IMR-90 (cell line): ENCODE results near the gene GPR158. TPM values are rescaled to one million over a fixed set of nuclear protein-coding genes. Genes with fewer than 3 reads are reported as not detected.

Experiments
- ATAC-seq: fragments of 200-7000 bp; cut with Tn5 transposase; 2 replicates; pipeline ENCODE4 v1.9.1; 2020; ENCODE audit warnings: low read depth, mild to moderate bottlenecking, moderate library complexity
- BruUV-seq: library from RNA; stranded (reverse); fragments of 400-500 nt; replicated peaks from 2 replicates; lab custom pipeline; 2021; lab: Mats Ljungman, UMichigan
- CTCF ChIA-PET: fragments of 300-600 bp; formaldehyde crosslinking; extraction: SDS; loops from one replicate; lab custom pipeline; 2021; ENCODE audit warnings: antibody characterized with exemption; lab: Yijun Ruan, JAX
- POLR2A ChIA-PET: fragments of 300-600 bp; sonication (Branson Sonifier 250); formaldehyde crosslinking; loops from one replicate; lab custom pipeline; 2022; ENCODE audit warnings: antibody characterized with exemption; ENCODE audit not compliant: unreplicated experiment; lab: Charles Lee
- DNase-seq: peaks from one replicate; pipeline ENCODE4 v3.0.0; 2013
- H2AFZ ChIP-seq: replicated peaks from 2 replicates; pipeline ENCODE3; 2013; ENCODE audit warnings: low read length, mild to moderate bottlenecking; ENCODE audit not compliant: poor library complexity
- H2AK5ac ChIP-seq: 2 replicates; pipeline ENCODE4 v1.6.1; 2013; ENCODE audit warnings: low read depth, low read length, inconsistent platforms
- H2AK9ac ChIP-seq: replicated peaks from 2 replicates; pipeline ENCODE3; 2013; ENCODE audit warnings: mild to moderate bottlenecking, low read depth, low read length, moderate library complexity; ENCODE audit not compliant: poor library complexity
- H2BK120ac ChIP-seq: 2 replicates; pipeline ENCODE4 v1.6.1; 2013; ENCODE audit warnings: low read depth, low read length, inconsistent platforms
- H2BK15ac ChIP-seq: 3 replicates; pipeline ENCODE4 v1.6.1; 2013; ENCODE audit warnings: low read depth, low read length, inconsistent platforms
- H2BK20ac ChIP-seq: 2 replicates; pipeline ENCODE4 v1.6.1; 2013; ENCODE audit warnings: low read depth, mild to moderate bottlenecking, inconsistent platforms, low read length, moderate library complexity
- H2BK5ac ChIP-seq: 2 replicates; pipeline ENCODE4 v1.6.1; 2013; ENCODE audit warnings: mild to moderate bottlenecking, low read depth, low read length, inconsistent platforms; ENCODE audit not compliant: poor library complexity, severe bottlenecking
- H3K14ac ChIP-seq: replicated peaks from 2 replicates; pipeline ENCODE4 v1.6.1; 2013; ENCODE audit warnings: low read depth, low read length, inconsistent platforms
- H3K18ac ChIP-seq: 2 replicates; pipeline ENCODE4 v1.6.1; 2013; ENCODE audit warnings: low read depth, low read length, control low read depth
- H3K23ac ChIP-seq: 2 replicates; pipeline ENCODE4 v1.6.1; 2013; ENCODE audit warnings: low read depth, low read length, inconsistent platforms
- H3K27ac ChIP-seq: 2 replicates; pipeline ENCODE4 v1.5.1; 2013; ENCODE audit warnings: mild to moderate bottlenecking, control low read depth, low read length; ENCODE audit not compliant: insufficient read depth
- H3K27me3 ChIP-seq: 2 replicates; pipeline ENCODE4 v1.6.1; 2013; ENCODE audit warnings: low read length; ENCODE audit not compliant: control insufficient read depth, insufficient read depth
- H3K36me3 ChIP-seq: 2 replicates; pipeline ENCODE4 v1.6.1; 2013; ENCODE audit warnings: low read length, mixed read lengths; ENCODE audit not compliant: control insufficient read depth, insufficient read depth
- H3K4ac ChIP-seq: 2 replicates; pipeline ENCODE4 v1.6.1; 2013; ENCODE audit warnings: low read depth, low read length, inconsistent platforms
- H3K4me1 ChIP-seq: 2 replicates; pipeline ENCODE4 v1.6.1; 2013; ENCODE audit warnings: low read length, mixed read lengths; ENCODE audit not compliant: control insufficient read depth, insufficient read depth
- H3K4me2 ChIP-seq: 2 replicates; pipeline ENCODE4 v1.6.1; 2013; ENCODE audit warnings: low read depth, mild to moderate bottlenecking, control low read depth, low read length, moderate library complexity
- H3K4me3 ChIP-seq: 2 replicates; pipeline ENCODE4 v1.5.1; 2013; ENCODE audit warnings: low read depth, mild to moderate bottlenecking, control low read depth, low read length, moderate library complexity; ENCODE audit not compliant: insufficient read depth
- H3K56ac ChIP-seq: 2 replicates; pipeline ENCODE4 v1.6.1; 2013; ENCODE audit warnings: low read length, inconsistent platforms; ENCODE audit not compliant: insufficient read depth; ENCODE audit errors: extremely low read depth
- H3K79me1 ChIP-seq, 2 experiments: 2 replicates each; pipeline ENCODE4 v1.6.1; 2013; ENCODE audit warnings: low read length in 2 of 2, inconsistent platforms in 1 of 2, low read depth in 1 of 2
- H3K9ac ChIP-seq: 2 replicates; pipeline ENCODE4 v1.6.1; 2013; ENCODE audit warnings: low read depth, low read length, control low read depth
- H3K9me1 ChIP-seq: 2 replicates; pipeline ENCODE4 v1.6.1; 2013; ENCODE audit warnings: low read length, inconsistent platforms; ENCODE audit not compliant: insufficient read depth
- H3K9me3 ChIP-seq: 2 replicates; pipeline ENCODE4 v1.6.1; 2013; ENCODE audit warnings: low read length; ENCODE audit not compliant: control insufficient read depth, insufficient read depth
- H4K20me1 ChIP-seq: 2 replicates; pipeline ENCODE4 v1.6.1; 2013; ENCODE audit warnings: low read length, inconsistent platforms; ENCODE audit not compliant: insufficient read depth
- H4K5ac ChIP-seq: 2 replicates; pipeline ENCODE4 v1.6.1; 2013; ENCODE audit warnings: mild to moderate bottlenecking, low read depth, low read length, control low read depth
- H4K8ac ChIP-seq, 2 experiments: 2 replicates each; pipeline ENCODE4 v1.6.1; 2013; ENCODE audit warnings: low read depth in 2 of 2, low read length in 2 of 2, control low read depth in 1 of 2, inconsistent platforms in 1 of 2
- H4K91ac ChIP-seq: 2 replicates; pipeline ENCODE4 v1.6.1; 2013; ENCODE audit warnings: low read depth, low read length, inconsistent platforms; ENCODE audit not compliant: insufficient read depth
- BHLHE40 ChIP-seq: fragments of 150-350 bp; IDR thresholded peaks from 2 replicates; pipeline ENCODE4 v1.6.1; 2016; ENCODE audit warnings: mild to moderate bottlenecking, low read depth, low read length
- CEBPB ChIP-seq: IDR thresholded peaks from 2 replicates; pipeline ENCODE4 v1.6.1; 2012; ENCODE audit warnings: low read depth, low read length, improper control_type of control experiment
- CHD1 ChIP-seq: IDR thresholded peaks from 2 replicates; pipeline ENCODE4 v1.6.1; 2012; ENCODE audit warnings: low read depth, low read length, improper control_type of control experiment
- CTCF ChIP-seq: conservative IDR thresholded peaks from 2 replicates; pipeline ENCODE4 v1.5.1; 2012; ENCODE audit warnings: mild to moderate bottlenecking, low read depth, low read length, improper control_type of control experiment
- ELK1 ChIP-seq: fragments of 150-350 bp; IDR thresholded peaks from 2 replicates; pipeline ENCODE4 v1.6.1; 2016; ENCODE audit warnings: low read depth, mild to moderate bottlenecking, low read length, moderate library complexity, borderline replicate concordance
- FOS ChIP-seq: fragments of 150-350 bp; IDR thresholded peaks from 2 replicates; pipeline ENCODE4 v1.6.1; 2016; ENCODE audit warnings: low read depth, low read length
- MAFK ChIP-seq: IDR thresholded peaks from 2 replicates; pipeline ENCODE4 v1.6.1; 2012; ENCODE audit warnings: low read depth, low read length, improper control_type of control experiment
- MAZ ChIP-seq: IDR thresholded peaks from 2 replicates; pipeline ENCODE4 v1.6.1; 2012; ENCODE audit warnings: low read depth, mild to moderate bottlenecking, low read length, improper control_type of control experiment, moderate library complexity, borderline replicate concordance
- MXI1 ChIP-seq: IDR thresholded peaks from 2 replicates; pipeline ENCODE4 v1.6.1; 2012; ENCODE audit warnings: low read depth, mild to moderate bottlenecking, low read length, moderate library complexity, borderline replicate concordance
- NFE2L2 ChIP-seq: fragments of 150-350 bp; IDR thresholded peaks from 2 replicates; pipeline ENCODE4 v1.6.1; 2016; ENCODE audit warnings: low read depth, mild to moderate bottlenecking, low read length
- POLR2A ChIP-seq: IDR thresholded peaks from 2 replicates; pipeline ENCODE4 v1.6.1; 2012; ENCODE audit warnings: mild to moderate bottlenecking, low read depth, low read length
- RAD21 ChIP-seq: IDR thresholded peaks from 2 replicates; pipeline ENCODE4 v1.6.1; 2012; ENCODE audit warnings: low read length, improper control_type of control experiment
- RCOR1 ChIP-seq: IDR thresholded peaks from 2 replicates; pipeline ENCODE4 v1.6.1; 2012; ENCODE audit warnings: mild to moderate bottlenecking, low read length, improper control_type of control experiment; ENCODE audit not compliant: insufficient replicate concordance
- RFX5 ChIP-seq: IDR thresholded peaks from 2 replicates; pipeline ENCODE4 v1.8.0; 2012; ENCODE audit warnings: low read depth, mild to moderate bottlenecking, low read length, moderate library complexity
- SMC3 ChIP-seq: fragments of 150-350 bp; IDR thresholded peaks from 2 replicates; pipeline ENCODE4 v1.6.1; 2016; ENCODE audit warnings: low read depth, mild to moderate bottlenecking, antibody characterized with exemption, low read length, moderate library complexity
- USF2 ChIP-seq: fragments of 150-350 bp; IDR thresholded peaks from 2 replicates; pipeline ENCODE4 v1.6.1; 2017; ENCODE audit warnings: mild to moderate bottlenecking, antibody characterized with exemption, low read length, low read depth
- WGBS, 2 experiments: methylation state at CpG; one replicate each; pipeline versions ENCODE4 v1.1.5 to v1.1.7; 2013; ENCODE audit warnings: missing lambda C conversion rate in 2 of 2; ENCODE audit not compliant: insufficient read length in 1 of 2; ENCODE audit errors: extremely low coverage in 2 of 2; 5-methylcytosine and 5-hydroxymethylcytosine counted together
- dilution Hi-C: fragments of 300-500 bp; cut with HindIII; formaldehyde crosslinking; loops from one replicate; pipeline ENCODE4 v1.14.3; 2018; ENCODE audit warnings: low sequenced_read_pairs; ENCODE audit not compliant: unreplicated experiment
- in situ Hi-C: fragments of 300-500 bp; cut with MboI; formaldehyde crosslinking; loops from 3 replicates; pipeline ENCODE4 v1.14.3; 2019; ENCODE audit warnings: low sequenced_read_pairs, inconsistent platforms, mixed read lengths
- intact Hi-C: fragments of 100-400 bp; cut with micrococcal nuclease; formaldehyde crosslinking; loops from 2 replicates; pipeline ENCODE4 v1.10.0; 2022
- polyA plus RNA-seq, 3 experiments: library from polyadenylated mRNA; depleted of rRNA; stranded (reverse); fragments of >200 nt; gene quantifications; 2 replicates each; pipeline ENCODE4 v1.2.3, GENCODE V29; 2012; ENCODE audit warnings: low replicate concordance in 1 of 3
- total RNA-seq: library from RNA; depleted of rRNA; stranded (reverse); fragments of >200 nt; gene quantifications from 2 replicates; pipeline ENCODE4 v1.2.3, GENCODE V29; 2012

GPR158 gene
- total and polyA plus RNA-seq, 2 of the 4 experiments (the other 2 are of a cell fraction) = not detected

GRCh38 chr10:25206693-25207414, 32.1 kb downstream of the GPR158 start:
- no peak overlapping the region for H2AK9ac ChIP-seq
- H3K36me3 ChIP-seq = no peaks in the 10 kb centered on the region
- no peak overlapping the region for H2BK120ac ChIP-seq
- 60% methylated on average over 1 of the region's 4 CpGs; no CpG with 5 or more reads in 1 of the 2 experiments for WGBS, 2 experiments
- no peak overlapping the region for H2AFZ ChIP-seq
- H4K20me1 ChIP-seq = no peaks in the 10 kb centered on the region
- no peak for ATAC-seq
- H2BK5ac ChIP-seq = no peak overlapping the region
- no peak for DNase-seq
- H3K18ac ChIP-seq = no peak overlapping the region
- H3K14ac ChIP-seq = no peak overlapping the region
- H3K4ac ChIP-seq = no peak overlapping the region
- H3K4me2 ChIP-seq = no peak overlapping the region
- no peaks in the 10 kb centered on the region for H3K9me1 ChIP-seq
- H4K5ac ChIP-seq = no peak overlapping the region
- H3K79me1 ChIP-seq = no peaks in the 10 kb centered on the region
- no peak overlapping the region for H4K91ac ChIP-seq
- no peak overlapping the region for H3K56ac ChIP-seq
- H2BK20ac ChIP-seq = no peak overlapping the region
- no peaks in the 10 kb centered on the region for H3K4me1 ChIP-seq
- in situ Hi-C loops = no loop called here
- intact Hi-C loops = no loop called here
- no peak overlapping the region for H3K9ac ChIP-seq
- no TSS peak for BruUV-seq
- peaks cover 2% of the 10 kb centered on the region; the same call in 1 of the 2 replicates for H3K9me3 ChIP-seq
- no peak overlapping the region for H3K27ac ChIP-seq
- H2AK5ac ChIP-seq = no peak overlapping the region
- ChIA-PET CTCF (no interaction called here), POLR2A (no interaction called here)
- dilution Hi-C loops = no loop called here
- H3K27me3 ChIP-seq = no peaks in the 10 kb centered on the region
- no peak overlapping the region for H3K4me3 ChIP-seq
- H2BK15ac ChIP-seq = no peak overlapping the region
- no peak overlapping the region for H3K23ac ChIP-seq
- no peak for TF ChIP-seq CEBPB
- TF ChIP-seq MAZ = no peak
- no peak for TF ChIP-seq CHD1
- no peak for TF ChIP-seq CTCF
- TF ChIP-seq RFX5 = no peak
- no peak for TF ChIP-seq MXI1
- TF ChIP-seq ELK1 = no peak
- no peak for TF ChIP-seq BHLHE40
- no peak for TF ChIP-seq USF2
- TF ChIP-seq NFE2L2 = no peak
- no peak for TF ChIP-seq RAD21
- no peak for TF ChIP-seq POLR2A
- TF ChIP-seq SMC3 = no peak
- TF ChIP-seq MAFK = no peak
- no peak for TF ChIP-seq RCOR1
- TF ChIP-seq FOS = no peak
- no peak overlapping the region for H4K8ac ChIP-seq
